Measurements from ENCODE around the gene RPL29. TPM values are rescaled to one million over a fixed set of nuclear protein-coding genes. Genes with fewer than 3 reads are reported as not detected.

Gene RPL29
- total and polyA plus RNA-seq, 2 of the 13 experiments (the other 11 are each of a cell fraction or from before 2014, with no cell fraction given): 1,348 to 2,263 TPM

DNA sequence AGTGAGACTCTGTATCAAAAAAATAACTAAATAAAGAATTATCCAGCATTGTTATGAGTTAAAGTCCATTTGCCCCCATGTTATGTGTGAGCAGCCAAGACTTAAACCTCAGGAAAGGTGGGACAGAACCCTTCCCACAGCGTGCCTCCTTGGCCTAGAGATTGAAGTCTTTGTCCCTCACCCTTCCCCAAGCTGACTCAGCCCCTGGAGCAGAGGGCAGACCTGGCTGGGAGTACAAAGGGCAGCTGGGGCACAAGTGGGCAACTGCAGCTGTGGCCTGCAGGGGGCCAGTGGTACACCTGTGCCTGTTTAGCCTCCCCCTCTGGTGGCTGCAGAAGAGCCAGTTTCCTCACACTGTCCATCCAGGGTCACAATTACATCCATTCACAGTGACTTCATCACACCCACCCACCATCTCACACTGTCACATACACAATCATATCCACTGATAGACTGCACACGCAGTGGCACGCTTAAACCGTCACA lies 13.3 kb downstream of the RPL29 start (continued):
- TF ChIP-seq NPAS2 (CRISPR knock-in tag; IDR thresholded peaks at IDR 0.05; ENCODE audit: borderline replicate concordance) (no peak), ETV6 (CRISPR knock-in tag; conservative IDR thresholded peaks at IDR 0.05) (peak; percentile 68; the same call in 1 of the 2 replicates), ZNF674 (CRISPR knock-in tag; IDR thresholded peaks at IDR 0.05; ENCODE audit: low read depth) (no peak), RAD21 (CRISPR knock-in tag; IDR thresholded peaks at IDR 0.05) (peak; percentile 82), U2AF2 (IDR thresholded peaks at IDR 0.05; ENCODE audit: low read depth, low read length) (no peak), CCAR2 (optimal IDR thresholded peaks at IDR 0.05; ENCODE audit: low read depth, low read length) (no peak), ZNF543 (CRISPR knock-in tag; IDR thresholded peaks at IDR 0.05) (no peak), LCORL (IDR thresholded peaks at IDR 0.05) (no peak), LCORL (CRISPR knock-in tag; IDR thresholded peaks at IDR 0.05) (peak; percentile 71; the same call in 1 of the 2 replicates), FOXC1 (CRISPR knock-in tag; IDR thresholded peaks at IDR 0.05; ENCODE audit: borderline replicate concordance) (no peak), ZNF451 (CRISPR knock-in tag; IDR thresholded peaks at IDR 0.05) (no peak), ZNF772 (CRISPR knock-in tag; IDR thresholded peaks at IDR 0.05) (no peak), CREM (IDR thresholded peaks at IDR 0.05) (no peak; the same call in 1 of the 2 replicates), CREM (CRISPR knock-in tag; IDR thresholded peaks at IDR 0.05) (no peak), SP4 (CRISPR knock-in tag; IDR thresholded peaks at IDR 0.05) (peak; percentile 53; the same call in 1 of the 2 replicates), SNRNP70 (IDR thresholded peaks at IDR 0.05; ENCODE audit: low read depth, low read length) (no peak), ZNF552 (CRISPR knock-in tag; IDR thresholded peaks at IDR 0.05; ENCODE audit: borderline replicate concordance) (0 out of 2 replicates have a peak, but pooled peaks have one; percentile 51), ISX (CRISPR knock-in tag; conservative IDR thresholded peaks at IDR 0.05) (no peak), EHMT2 (IDR thresholded peaks at IDR 0.05; ENCODE audit: borderline replicate concordance, low read depth, low read length) (no peak)
- TF ChIP-seq, protein P1, sequence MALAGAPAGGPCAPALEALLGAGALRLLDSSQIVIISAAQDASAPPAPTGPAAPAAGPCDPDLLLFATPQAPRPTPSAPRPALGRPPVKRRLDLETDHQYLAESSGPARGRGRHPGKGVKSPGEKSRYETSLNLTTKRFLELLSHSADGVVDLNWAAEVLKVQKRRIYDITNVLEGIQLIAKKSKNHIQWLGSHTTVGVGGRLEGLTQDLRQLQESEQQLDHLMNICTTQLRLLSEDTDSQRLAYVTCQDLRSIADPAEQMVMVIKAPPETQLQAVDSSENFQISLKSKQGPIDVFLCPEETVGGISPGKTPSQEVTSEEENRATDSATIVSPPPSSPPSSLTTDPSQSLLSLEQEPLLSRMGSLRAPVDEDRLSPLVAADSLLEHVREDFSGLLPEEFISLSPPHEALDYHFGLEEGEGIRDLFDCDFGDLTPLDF (CRISPR knock-in tag; IDR thresholded peaks at IDR 0.05): no peak
- TF ChIP-seq, protein P2, sequence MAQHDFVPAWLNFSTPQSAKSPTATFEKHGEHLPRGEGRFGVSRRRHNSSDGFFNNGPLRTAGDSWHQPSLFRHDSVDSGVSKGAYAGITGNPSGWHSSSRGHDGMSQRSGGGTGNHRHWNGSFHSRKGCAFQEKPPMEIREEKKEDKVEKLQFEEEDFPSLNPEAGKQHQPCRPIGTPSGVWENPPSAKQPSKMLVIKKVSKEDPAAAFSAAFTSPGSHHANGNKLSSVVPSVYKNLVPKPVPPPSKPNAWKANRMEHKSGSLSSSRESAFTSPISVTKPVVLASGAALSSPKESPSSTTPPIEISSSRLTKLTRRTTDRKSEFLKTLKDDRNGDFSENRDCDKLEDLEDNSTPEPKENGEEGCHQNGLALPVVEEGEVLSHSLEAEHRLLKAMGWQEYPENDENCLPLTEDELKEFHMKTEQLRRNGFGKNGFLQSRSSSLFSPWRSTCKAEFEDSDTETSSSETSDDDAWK (CRISPR knock-in tag; IDR thresholded peaks at IDR 0.05): no peak
- TF ChIP-seq, protein P3, sequence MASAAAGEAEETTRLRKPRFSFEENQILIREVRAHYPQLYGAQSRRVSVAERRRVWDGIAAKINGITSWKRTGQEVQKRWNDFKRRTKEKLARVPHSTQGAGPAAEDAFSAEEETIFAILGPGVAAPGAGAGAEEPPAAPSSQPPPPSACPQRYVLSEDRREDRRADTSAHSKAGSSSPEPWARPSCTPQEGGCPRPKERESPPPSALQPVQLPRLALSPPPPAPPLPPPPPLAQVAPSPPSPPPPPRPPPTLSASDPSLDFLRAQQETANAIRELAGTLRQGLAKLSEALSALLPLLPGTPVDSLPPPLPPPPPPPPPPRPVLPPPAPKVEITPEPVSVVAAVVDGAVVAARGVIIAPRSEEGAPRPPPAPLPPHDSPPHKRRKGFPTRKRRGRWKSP (CRISPR knock-in tag; IDR thresholded peaks at IDR 0.05): no peak
- TF ChIP-seq, protein P4, sequence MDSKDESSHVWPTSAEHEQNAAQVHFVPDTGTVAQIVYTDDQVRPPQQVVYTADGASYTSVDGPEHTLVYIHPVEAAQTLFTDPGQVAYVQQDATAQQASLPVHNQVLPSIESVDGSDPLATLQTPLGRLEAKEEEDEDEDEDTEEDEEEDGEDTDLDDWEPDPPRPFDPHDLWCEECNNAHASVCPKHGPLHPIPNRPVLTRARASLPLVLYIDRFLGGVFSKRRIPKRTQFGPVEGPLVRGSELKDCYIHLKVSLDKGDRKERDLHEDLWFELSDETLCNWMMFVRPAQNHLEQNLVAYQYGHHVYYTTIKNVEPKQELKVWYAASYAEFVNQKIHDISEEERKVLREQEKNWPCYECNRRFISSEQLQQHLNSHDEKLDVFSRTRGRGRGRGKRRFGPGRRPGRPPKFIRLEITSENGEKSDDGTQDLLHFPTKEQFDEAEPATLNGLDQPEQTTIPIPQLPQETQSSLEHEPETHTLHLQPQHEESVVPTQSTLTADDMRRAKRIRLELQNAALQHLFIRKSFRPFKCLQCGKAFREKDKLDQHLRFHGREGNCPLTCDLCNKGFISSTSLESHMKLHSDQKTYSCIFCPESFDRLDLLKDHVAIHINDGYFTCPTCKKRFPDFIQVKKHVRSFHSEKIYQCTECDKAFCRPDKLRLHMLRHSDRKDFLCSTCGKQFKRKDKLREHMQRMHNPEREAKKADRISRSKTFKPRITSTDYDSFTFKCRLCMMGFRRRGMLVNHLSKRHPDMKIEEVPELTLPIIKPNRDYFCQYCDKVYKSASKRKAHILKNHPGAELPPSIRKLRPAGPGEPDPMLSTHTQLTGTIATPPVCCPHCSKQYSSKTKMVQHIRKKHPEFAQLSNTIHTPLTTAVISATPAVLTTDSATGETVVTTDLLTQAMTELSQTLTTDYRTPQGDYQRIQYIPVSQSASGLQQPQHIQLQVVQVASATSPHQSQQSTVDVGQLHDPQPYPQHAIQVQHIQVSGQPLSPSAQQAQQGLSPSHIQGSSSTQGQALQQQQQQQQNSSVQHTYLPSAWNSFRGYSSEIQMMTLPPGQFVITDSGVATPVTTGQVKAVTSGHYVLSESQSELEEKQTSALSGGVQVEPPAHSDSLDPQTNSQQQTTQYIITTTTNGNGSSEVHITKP (CRISPR knock-in tag; IDR thresholded peaks at IDR 0.05; ENCODE audit: low read depth): peak; percentile 35; the same call in 1 of the 2 replicates
- TF ChIP-seq, protein P5, sequence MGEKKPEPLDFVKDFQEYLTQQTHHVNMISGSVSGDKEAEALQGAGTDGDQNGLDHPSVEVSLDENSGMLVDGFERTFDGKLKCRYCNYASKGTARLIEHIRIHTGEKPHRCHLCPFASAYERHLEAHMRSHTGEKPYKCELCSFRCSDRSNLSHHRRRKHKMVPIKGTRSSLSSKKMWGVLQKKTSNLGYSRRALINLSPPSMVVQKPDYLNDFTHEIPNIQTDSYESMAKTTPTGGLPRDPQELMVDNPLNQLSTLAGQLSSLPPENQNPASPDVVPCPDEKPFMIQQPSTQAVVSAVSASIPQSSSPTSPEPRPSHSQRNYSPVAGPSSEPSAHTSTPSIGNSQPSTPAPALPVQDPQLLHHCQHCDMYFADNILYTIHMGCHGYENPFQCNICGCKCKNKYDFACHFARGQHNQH (CRISPR knock-in tag; IDR thresholded peaks at IDR 0.05): peak; percentile 67; the same call in 1 of the 2 replicates

Data from HepG2 (cell line).